Sigmoid colon (tissue), 7 donors: ENCODE measurements around the gene SH3TC1. TPM values are rescaled to one million over a fixed set of nuclear protein-coding genes. Genes with fewer than 3 reads are reported as not detected.

Experiments
- DNase-seq: peaks from one replicate; pipeline ENCODE4 v3.0.0-alpha.2; 2019
- H3K27ac ChIP-seq, 4 donors: fragments of 200-600 bp; sonication (generic); one replicate each; pipeline ENCODE4 v1.5.1; 2016 to 2019; ENCODE audit warnings: mild to moderate bottlenecking in 1 of 4
- H3K27me3 ChIP-seq, 3 donors: fragments of 200-600 bp; sonication (generic); one replicate each; pipeline ENCODE4 v1.5.1; 2019; ENCODE audit warnings: mild to moderate bottlenecking in 1 of 3
- H3K36me3 ChIP-seq, 4 donors: fragments of 200-600 bp; sonication (generic); one replicate each; pipeline ENCODE4 v1.5.1; 2016 to 2019
- H3K4me1 ChIP-seq, 4 donors: fragments of 200-600 bp; sonication (generic); one replicate each; pipeline ENCODE4 v1.5.1; 2017 to 2019
- H3K4me3 ChIP-seq, 4 donors: fragments of 200-600 bp; sonication (generic); one replicate each; pipeline ENCODE4 v1.5.1; 2017 to 2019; ENCODE audit warnings: mild to moderate bottlenecking in 2 of 4, moderate library complexity in 1 of 4
- H3K9me3 ChIP-seq, 4 donors: fragments of 200-600 bp in 3 of 4; sonication (generic) in 3 of 4; one replicate each; pipeline versions ENCODE4 v1.5.1 to v1.6.1; 2013 to 2019
- EP300 ChIP-seq, 4 donors: sonication (generic); formaldehyde crosslinking; IDR thresholded peaks; one replicate each; pipeline ENCODE4 v1.6.1; 2017; ENCODE audit warnings: antibody characterized with exemption in 4 of 4
- POLR2A ChIP-seq, 2 donors: fragments of 450-650 bp; IDR thresholded peaks; one replicate each; pipeline ENCODE4 v1.6.1; 2016; ENCODE audit warnings: antibody characterized with exemption in 2 of 2, mild to moderate bottlenecking in 2 of 2, moderate library complexity in 2 of 2
- POLR2AphosphoS5 ChIP-seq, 4 donors: sonication (generic); formaldehyde crosslinking; IDR thresholded peaks; one replicate each; pipeline ENCODE4 v1.6.1; 2017; ENCODE audit warnings: antibody characterized with exemption in 4 of 4
- WGBS, 2 donors: extraction: QIAGEN DNeasy Blood & Tissue Kit; methylation state at CpG; one replicate each; pipeline ENCODE4 v1.1.7; 2013; 5-methylcytosine and 5-hydroxymethylcytosine counted together
- intact Hi-C: fragments of 100-400 bp; cut with DNase I; formaldehyde crosslinking; loops from one replicate; pipeline ENCODE4 v1.15.1; 2023
- polyA plus RNA-seq, 3 donors: library from polyadenylated mRNA; stranded (reverse); fragments of 200-250 nt; gene quantifications; one replicate each; pipeline ENCODE4 v1.2.3, GENCODE V29; 2013
- total RNA-seq, 4 donors: library from RNA; depleted of rRNA; stranded (reverse); fragments of >200 nt; gene quantifications; one replicate each; pipeline ENCODE4 v1.1.0, GENCODE V29; 2016
- TF ChIP-seq, protein P1 (sequence below), 4 experiments: fragments of 450-650 bp in 3 of 4; fragments of 200-600 bp in 1 of 4; IDR thresholded peaks; one replicate each; pipeline ENCODE4 v1.5.1; 2016 to 2019; ENCODE audit warnings: antibody characterized with exemption in 4 of 4, mild to moderate bottlenecking in 3 of 4, moderate library complexity in 2 of 4
- donor health status: healthy with polysubstance abuse.
- donor health status: Bipolar disorder and iron deficiency.
- donor health status: healthy.

Gene SH3TC1
- total and polyA plus RNA-seq, 7 donors, result 3.0 to 24.4 (median 7.8) TPM

- H3K4me3 ChIP-seq, result no peak overlapping the region
- peaks cover 0 to 21% (median 18%) of the 10 kb centered on the region in 4 donors for H3K4me1 ChIP-seq
- intact Hi-C loops, result no loop called here
Measured at GRCh38 chr4:8162625-8163024, 36.5 kb upstream of the SH3TC1 start.

GRCh38 chr4:8163026-8163425 is 36.1 kb upstream of the SH3TC1 start:
- Histone ChIP-seq H3K4me1 (peaks cover 0 to 17% (median 14%) of the 10 kb centered on the region in 4 donors), H3K4me3 (no peak overlapping the region), H3K36me3 (no peaks in the 10 kb centered on the region), H3K27me3 (peaks cover 2 to 5% (median 2%) of the 10 kb centered on the region in 3 donors), H3K9me3 (peaks cover 0 to under 1% (median 0%) of the 10 kb centered on the region in 4 donors), H3K27ac (no peak overlapping the region)
- 81 to 84% methylated on average over 7 of the region's 7 CpGs for WGBS, 2 donors
- TF ChIP-seq POLR2AphosphoS5 (IDR thresholded peaks at IDR 0.05) (no peak), EP300 (IDR thresholded peaks at IDR 0.05) (no peak), POLR2A (IDR thresholded peaks at IDR 0.05) (no peak)
- TF ChIP-seq, protein P1, sequence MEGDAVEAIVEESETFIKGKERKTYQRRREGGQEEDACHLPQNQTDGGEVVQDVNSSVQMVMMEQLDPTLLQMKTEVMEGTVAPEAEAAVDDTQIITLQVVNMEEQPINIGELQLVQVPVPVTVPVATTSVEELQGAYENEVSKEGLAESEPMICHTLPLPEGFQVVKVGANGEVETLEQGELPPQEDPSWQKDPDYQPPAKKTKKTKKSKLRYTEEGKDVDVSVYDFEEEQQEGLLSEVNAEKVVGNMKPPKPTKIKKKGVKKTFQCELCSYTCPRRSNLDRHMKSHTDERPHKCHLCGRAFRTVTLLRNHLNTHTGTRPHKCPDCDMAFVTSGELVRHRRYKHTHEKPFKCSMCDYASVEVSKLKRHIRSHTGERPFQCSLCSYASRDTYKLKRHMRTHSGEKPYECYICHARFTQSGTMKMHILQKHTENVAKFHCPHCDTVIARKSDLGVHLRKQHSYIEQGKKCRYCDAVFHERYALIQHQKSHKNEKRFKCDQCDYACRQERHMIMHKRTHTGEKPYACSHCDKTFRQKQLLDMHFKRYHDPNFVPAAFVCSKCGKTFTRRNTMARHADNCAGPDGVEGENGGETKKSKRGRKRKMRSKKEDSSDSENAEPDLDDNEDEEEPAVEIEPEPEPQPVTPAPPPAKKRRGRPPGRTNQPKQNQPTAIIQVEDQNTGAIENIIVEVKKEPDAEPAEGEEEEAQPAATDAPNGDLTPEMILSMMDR (IDR thresholded peaks at IDR 0.05), result no peak
- no peak for DNase-seq
- intact Hi-C loops, result no loop called here

More at GRCh38 chr4:8162625-8163024, 36.5 kb upstream of the SH3TC1 start:
- no peaks in the 10 kb centered on the region for H3K36me3 ChIP-seq
- no peak for DNase-seq
- no peaks in the 10 kb centered on the region for H3K9me3 ChIP-seq
- H3K27me3 ChIP-seq, result peaks cover 6 to 9% (median 6%) of the 10 kb centered on the region in 3 donors
- no peak for TF ChIP-seq POLR2AphosphoS5 (IDR thresholded peaks at IDR 0.05)
- no peak overlapping the region for H3K27ac ChIP-seq
- WGBS, 2 donors, result 75 to 87% methylated on average over 8 of the region's 8 CpGs

- WGBS, 2 donors, result 86 to 90% methylated on average over 19 of the region's 19 CpGs
- H3K27ac ChIP-seq, result no peak overlapping the region
- no peak for TF ChIP-seq EP300 (IDR thresholded peaks at IDR 0.05)
- no peak for TF ChIP-seq POLR2A (IDR thresholded peaks at IDR 0.05)
- no peak for TF ChIP-seq POLR2AphosphoS5 (IDR thresholded peaks at IDR 0.05)
- TF ChIP-seq, protein P1 (IDR thresholded peaks at IDR 0.05), result no peak
- no peaks in the 10 kb centered on the region for H3K36me3 ChIP-seq
- peaks cover 0 to 12% (median 10%) of the 10 kb centered on the region in 4 donors for H3K4me1 ChIP-seq
- no peak for DNase-seq
- peaks cover 0 to 2% (median 0%) of the 10 kb centered on the region in 3 donors for H3K27me3 ChIP-seq
- no peak overlapping the region for H3K4me3 ChIP-seq
- H3K9me3 ChIP-seq, result peaks cover 0 to 5% (median 1%) of the 10 kb centered on the region in 4 donors
- intact Hi-C loops, result no loop called here
Measured at GRCh38 chr4:8163436-8164193, 35.5 kb upstream of the SH3TC1 start.

DNA sequence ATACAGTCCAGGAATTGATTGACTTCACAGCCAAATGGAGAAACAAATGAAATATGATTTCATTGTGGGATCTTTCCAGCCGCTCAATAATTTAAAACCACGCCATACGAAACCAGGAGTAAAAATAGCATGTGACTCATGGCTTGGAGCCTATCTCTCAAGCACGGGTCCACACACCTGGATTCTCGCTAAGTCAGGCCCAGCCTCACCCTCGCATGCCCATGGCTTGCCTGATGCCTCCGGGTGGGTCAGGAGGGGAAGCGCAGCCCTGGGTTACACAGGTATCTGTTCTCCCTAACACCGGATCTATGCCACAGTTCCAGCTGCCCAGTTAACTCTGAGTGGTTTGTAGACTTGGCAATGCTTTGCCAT is 34.9 kb upstream of the SH3TC1 start:
- H3K27me3 ChIP-seq, result peaks cover 0 to 2% (median 0%) of the 10 kb centered on the region in 3 donors
- peaks cover 0 to 7% (median 1%) of the 10 kb centered on the region in 4 donors for H3K9me3 ChIP-seq
- H3K4me1 ChIP-seq, result peaks cover 0 to 12% (median 9%) of the 10 kb centered on the region in 4 donors
- intact Hi-C loops, result no loop called here
- 80 to 81% methylated on average over 9 of the region's 9 CpGs for WGBS, 2 donors
- no peak overlapping the region for H3K27ac ChIP-seq
- no peaks in the 10 kb centered on the region for H3K36me3 ChIP-seq
- DNase-seq, result no peak
- H3K4me3 ChIP-seq, result no peak overlapping the region
- no peak for TF ChIP-seq POLR2AphosphoS5 (IDR thresholded peaks at IDR 0.05)
- no peak for TF ChIP-seq POLR2A (IDR thresholded peaks at IDR 0.05)
- TF ChIP-seq, protein P1 (IDR thresholded peaks at IDR 0.05), result no peak
- no peak for TF ChIP-seq EP300 (IDR thresholded peaks at IDR 0.05)

DNA sequence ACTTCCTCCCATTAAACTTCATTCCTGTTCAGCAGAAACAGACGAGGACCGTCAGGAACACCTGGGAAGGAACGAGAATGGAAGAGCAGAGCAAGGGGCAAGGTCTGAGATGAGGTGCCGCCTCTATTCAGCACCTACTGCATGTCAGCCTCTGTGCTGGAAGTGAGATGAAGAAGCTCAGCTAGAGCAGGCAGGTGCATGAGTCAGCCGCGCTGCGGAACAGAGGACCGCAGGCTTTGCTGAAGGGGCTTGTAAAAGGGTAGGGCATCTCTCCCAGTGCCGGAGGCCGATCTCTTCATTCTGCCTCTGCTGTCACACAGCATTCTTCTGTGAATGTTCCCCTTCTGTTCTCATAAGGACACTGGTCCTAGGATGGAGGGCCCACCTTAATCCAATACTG is 34.4 kb upstream of the SH3TC1 start:
- DNase-seq, result no peak
- TF ChIP-seq POLR2AphosphoS5 (IDR thresholded peaks at IDR 0.05) (no peak), EP300 (IDR thresholded peaks at IDR 0.05) (no peak), POLR2A (IDR thresholded peaks at IDR 0.05) (no peak)
- TF ChIP-seq, protein P1 (IDR thresholded peaks at IDR 0.05), result no peak
- 87 to 88% methylated on average over 10 of the region's 10 CpGs for WGBS, 2 donors
- H3K9me3 ChIP-seq, result peaks cover 0 to 7% (median 1%) of the 10 kb centered on the region in 4 donors
- H3K4me3 ChIP-seq, result no peak overlapping the region
- intact Hi-C loops, result no loop called here
- peaks cover 0 to 8% (median 5%) of the 10 kb centered on the region in 4 donors for H3K4me1 ChIP-seq
- no peak overlapping the region for H3K27ac ChIP-seq
- H3K27me3 ChIP-seq, result peaks cover 0 to 2% (median 0%) of the 10 kb centered on the region in 3 donors
- H3K36me3 ChIP-seq, result no peaks in the 10 kb centered on the region
